Measurements from ENCODE around the gene NELL2. TPM values are rescaled to one million over a fixed set of nuclear protein-coding genes. Genes with fewer than 3 reads are reported as not detected.
"Not testable (repeated sequence)": the region's sequence is repeated elsewhere in the genome, so short reads cannot be mapped to it uniquely, and the experiment has no call there.

The NELL2 gene
- polyA plus RNA-seq, 4 donors, result 12.2 to 22.6 (median 19.2) TPM

- no peak for DNase-seq (ENCODE audit: low read depth in 4 of 4, low spot score in 3 of 4)
Observed at GRCh38 chr12:44780221-44780790, 95.8 kb downstream of the NELL2 start.

- DNase-seq (ENCODE audit: low read depth in 4 of 4, low spot score in 3 of 4), result no peak
Observed at GRCh38 chr12:44779766-44780165, 96.3 kb downstream of the NELL2 start.

GRCh38 chr12:44778863-44779262 lies 97.3 kb downstream of the NELL2 start:
- no peak for DNase-seq (ENCODE audit: low read depth in 4 of 4, low spot score in 3 of 4)

GRCh38 chr12:44777044-44777443 lies 99.1 kb downstream of the NELL2 start:
- no peak for DNase-seq (ENCODE audit: low read depth in 4 of 4, low spot score in 3 of 4)

GRCh38 chr12:44775901-44776300 lies 100.2 kb downstream of the NELL2 start:
- no peak for DNase-seq (ENCODE audit: low read depth in 4 of 4, low spot score in 3 of 4)

- no peak for DNase-seq (ENCODE audit: low read depth in 4 of 4, low spot score in 3 of 4)
Observed at GRCh38 chr12:44774815-44775411, 101.2 kb downstream of the NELL2 start.

- no peak for DNase-seq (ENCODE audit: low read depth in 4 of 4, low spot score in 3 of 4)
Observed at GRCh38 chr12:44771485-44772021, 104.6 kb downstream of the NELL2 start.

GRCh38 chr12:44765796-44766195 lies 110.3 kb downstream of the NELL2 start:
- DNase-seq (ENCODE audit: low read depth in 4 of 4, low spot score in 3 of 4), result no peak

- DNase-seq (ENCODE audit: low read depth in 4 of 4, low spot score in 3 of 4), result no peak
Observed at GRCh38 chr12:44763021-44763420, 113.1 kb downstream of the NELL2 start.

- no peak for DNase-seq (ENCODE audit: low read depth in 4 of 4, low spot score in 3 of 4)
Observed at GRCh38 chr12:44759289-44759688, 116.8 kb downstream of the NELL2 start.

GRCh38 chr12:44750468-44750867 lies 125.6 kb downstream of the NELL2 start:
- DNase-seq (ENCODE audit: low read depth in 4 of 4, low spot score in 3 of 4), result no peak

- DNase-seq (ENCODE audit: low read depth in 4 of 4, low spot score in 3 of 4), result no peak
Observed at GRCh38 chr12:44749566-44749965, 126.5 kb downstream of the NELL2 start.

- no peak for DNase-seq (ENCODE audit: low read depth in 4 of 4, low spot score in 3 of 4)
Observed at GRCh38 chr12:44748950-44749468, 127.1 kb downstream of the NELL2 start.

GRCh38 chr12:44741292-44741980 lies 134.7 kb downstream of the NELL2 start:
- not testable (repeated sequence) for DNase-seq (ENCODE audit: low read depth in 4 of 4, low spot score in 3 of 4)

GRCh38 chr12:44738051-44738450 lies 138.1 kb downstream of the NELL2 start:
- no peak for DNase-seq (ENCODE audit: low read depth in 4 of 4, low spot score in 3 of 4)

GRCh38 chr12:44728566-44728965 lies 147.5 kb downstream of the NELL2 start:
- DNase-seq (ENCODE audit: low read depth in 4 of 4, low spot score in 3 of 4), result no peak

GRCh38 chr12:44720265-44720664 lies 155.8 kb downstream of the NELL2 start:
- no peak for DNase-seq (ENCODE audit: low read depth in 4 of 4, low spot score in 3 of 4)

- no peak for DNase-seq (ENCODE audit: low read depth in 4 of 4, low spot score in 3 of 4)
Observed at GRCh38 chr12:44717612-44718011, 158.5 kb downstream of the NELL2 start.

GRCh38 chr12:44716711-44717110 lies 159.4 kb downstream of the NELL2 start:
- DNase-seq (ENCODE audit: low read depth in 4 of 4, low spot score in 3 of 4), result no peak

GRCh38 chr12:44711736-44712135 lies 164.4 kb downstream of the NELL2 start:
- DNase-seq (ENCODE audit: low read depth in 4 of 4, low spot score in 3 of 4), result no peak

- DNase-seq (ENCODE audit: low read depth in 4 of 4, low spot score in 3 of 4), result no peak
Observed at GRCh38 chr12:44709166-44709565, 166.9 kb downstream of the NELL2 start.

- no peak for DNase-seq (ENCODE audit: low read depth in 4 of 4, low spot score in 3 of 4)
Observed at GRCh38 chr12:44708218-44708617, 167.9 kb downstream of the NELL2 start.
